ENCODE results near the gene MAP3K10.

MAP3K10 gene

DNA sequence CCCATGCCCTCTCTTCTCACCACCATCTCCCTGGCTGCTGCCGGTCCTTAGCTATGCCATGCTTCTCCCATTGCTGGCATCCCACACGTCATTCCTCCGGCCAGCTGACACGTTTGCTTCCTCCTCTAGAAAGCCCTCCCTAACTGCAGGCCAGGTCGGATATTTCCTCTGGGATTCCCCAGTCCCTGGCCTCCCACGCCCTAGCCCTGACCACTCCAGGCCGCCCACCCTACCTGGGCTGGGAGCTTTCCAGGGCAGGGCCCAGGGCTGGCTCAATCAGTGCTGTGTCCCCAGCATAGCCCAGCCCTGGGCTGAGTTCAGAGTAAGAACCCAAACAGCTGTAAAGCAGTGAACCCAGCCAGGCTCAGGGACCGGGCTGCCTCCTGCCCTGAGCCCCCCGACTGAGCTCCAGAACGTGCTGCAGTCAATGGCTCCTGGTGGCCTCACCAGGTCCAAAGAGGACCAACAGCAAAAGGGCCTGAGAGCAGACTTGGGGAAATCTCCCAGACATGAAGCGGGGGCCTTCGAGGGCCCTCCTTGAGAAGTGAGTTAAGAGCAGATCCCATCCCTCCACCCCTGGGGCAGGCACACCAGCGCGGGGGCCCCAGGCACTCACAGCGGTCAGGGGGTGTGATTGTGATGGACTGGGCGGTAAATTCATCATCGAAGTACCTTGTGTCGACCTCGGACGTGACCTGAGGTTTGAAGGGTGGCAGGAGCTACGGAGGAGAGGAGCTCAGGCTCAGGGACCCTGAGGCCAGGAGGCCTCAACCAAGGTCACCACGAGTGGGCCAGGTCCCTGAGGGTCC, 43.4 kb downstream of the MAP3K10 start:
- no peak overlapping the region for H3K4me3 ChIP-seq (ENCODE audit: low read depth, low read length)
- TF ChIP-seq, protein P1, sequence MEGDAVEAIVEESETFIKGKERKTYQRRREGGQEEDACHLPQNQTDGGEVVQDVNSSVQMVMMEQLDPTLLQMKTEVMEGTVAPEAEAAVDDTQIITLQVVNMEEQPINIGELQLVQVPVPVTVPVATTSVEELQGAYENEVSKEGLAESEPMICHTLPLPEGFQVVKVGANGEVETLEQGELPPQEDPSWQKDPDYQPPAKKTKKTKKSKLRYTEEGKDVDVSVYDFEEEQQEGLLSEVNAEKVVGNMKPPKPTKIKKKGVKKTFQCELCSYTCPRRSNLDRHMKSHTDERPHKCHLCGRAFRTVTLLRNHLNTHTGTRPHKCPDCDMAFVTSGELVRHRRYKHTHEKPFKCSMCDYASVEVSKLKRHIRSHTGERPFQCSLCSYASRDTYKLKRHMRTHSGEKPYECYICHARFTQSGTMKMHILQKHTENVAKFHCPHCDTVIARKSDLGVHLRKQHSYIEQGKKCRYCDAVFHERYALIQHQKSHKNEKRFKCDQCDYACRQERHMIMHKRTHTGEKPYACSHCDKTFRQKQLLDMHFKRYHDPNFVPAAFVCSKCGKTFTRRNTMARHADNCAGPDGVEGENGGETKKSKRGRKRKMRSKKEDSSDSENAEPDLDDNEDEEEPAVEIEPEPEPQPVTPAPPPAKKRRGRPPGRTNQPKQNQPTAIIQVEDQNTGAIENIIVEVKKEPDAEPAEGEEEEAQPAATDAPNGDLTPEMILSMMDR (IDR thresholded peaks at IDR 0.05; ENCODE audit: insufficient read depth, low read depth, low read length, missing control alignments): no peak
- no peak for DNase-seq (ENCODE audit: low read depth)

DNA sequence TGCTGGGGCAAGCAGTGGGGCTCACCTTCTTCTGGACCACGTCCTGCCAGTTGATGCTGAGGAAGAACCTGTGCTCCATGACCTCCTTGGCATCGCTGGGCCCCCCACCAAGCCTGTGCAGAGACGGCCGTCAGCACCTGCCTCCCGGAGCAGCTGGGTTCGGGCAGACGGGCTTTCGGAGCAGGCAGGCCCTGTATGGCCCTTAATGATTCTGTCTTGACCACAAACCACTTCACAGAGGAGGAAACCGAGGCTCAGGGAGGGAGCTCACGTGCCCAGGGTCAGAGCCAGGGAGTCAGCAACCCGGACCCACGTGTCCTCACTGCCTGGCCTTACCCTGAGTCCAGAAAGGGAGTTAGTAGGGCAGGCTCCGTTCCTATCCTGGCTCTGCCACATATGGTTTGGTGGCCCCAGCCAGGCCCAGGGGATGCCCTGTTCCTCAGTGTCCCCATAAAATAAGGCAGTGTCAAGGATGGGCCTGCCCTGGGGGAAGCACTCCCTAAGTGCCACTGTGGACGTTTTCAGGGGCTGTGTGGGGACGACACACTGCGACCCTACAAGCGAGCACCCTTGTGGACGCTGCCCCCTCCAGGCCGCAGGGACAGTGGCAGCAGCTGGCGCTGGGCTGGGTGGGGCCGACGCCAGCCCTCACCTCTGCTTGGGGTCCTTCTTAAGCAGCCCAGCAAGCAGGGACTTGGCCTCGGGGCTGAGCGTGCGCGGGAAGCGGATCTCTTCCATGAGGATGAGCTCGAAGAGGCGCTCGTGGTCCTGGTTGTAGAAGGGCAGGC, 44.2 kb downstream of the MAP3K10 start:
- TF ChIP-seq, protein P1 (IDR thresholded peaks at IDR 0.05; ENCODE audit: insufficient read depth, low read depth, low read length, missing control alignments): peak; percentile 16

DNA sequence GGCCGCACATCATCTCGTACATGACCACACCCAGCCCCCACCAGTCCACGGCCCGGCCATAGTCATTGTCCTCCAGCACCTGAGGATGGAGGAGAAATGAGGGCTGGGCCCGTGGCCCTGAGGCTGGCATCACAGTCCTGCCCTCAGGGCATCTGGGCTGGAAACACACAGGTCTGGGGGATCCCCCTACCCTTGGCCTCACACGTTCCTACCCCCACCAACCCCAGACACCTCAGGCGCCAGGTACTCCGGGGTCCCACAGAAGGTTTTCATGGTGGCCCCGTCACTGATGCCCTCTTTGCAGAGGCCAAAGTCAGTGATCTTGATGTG, 44.8 kb downstream of the MAP3K10 start:
- TF ChIP-seq, protein P1 (IDR thresholded peaks at IDR 0.05; ENCODE audit: insufficient read depth, low read depth, low read length, missing control alignments): no peak
- no peak for DNase-seq (ENCODE audit: low read depth)
- H3K4me3 ChIP-seq (ENCODE audit: low read depth, low read length): no peak overlapping the region

More for the DNA sequence above, 44.2 kb downstream of the MAP3K10 start:
- DNase-seq (ENCODE audit: low read depth): no peak
- no peak overlapping the region for H3K4me3 ChIP-seq (ENCODE audit: low read depth, low read length)

DNA sequence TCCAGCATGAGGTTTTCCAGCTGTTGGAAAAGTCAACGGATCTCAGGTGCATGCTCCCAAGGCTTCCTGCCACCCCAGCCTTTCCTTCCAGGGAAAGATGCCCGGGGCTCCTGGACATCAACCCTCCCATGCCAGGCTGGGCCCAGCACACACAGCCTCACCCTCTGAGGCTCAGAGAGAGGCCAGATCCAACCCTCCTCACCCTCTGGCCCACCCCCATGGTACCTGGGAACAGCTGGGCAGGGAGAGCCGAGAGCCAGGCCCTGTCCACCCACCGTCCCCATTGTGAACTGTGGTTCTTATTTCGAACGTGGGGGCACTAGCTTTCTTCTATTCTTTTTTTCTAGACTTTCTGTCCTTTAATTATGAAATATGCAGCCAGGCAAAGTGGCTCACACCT, 45.1 kb downstream of the MAP3K10 start:
- TF ChIP-seq, protein P1 (IDR thresholded peaks at IDR 0.05; ENCODE audit: insufficient read depth, low read depth, low read length, missing control alignments): no peak
- H3K4me3 ChIP-seq (ENCODE audit: low read depth, low read length): no peak overlapping the region
- DNase-seq (ENCODE audit: low read depth): no peak

DNA sequence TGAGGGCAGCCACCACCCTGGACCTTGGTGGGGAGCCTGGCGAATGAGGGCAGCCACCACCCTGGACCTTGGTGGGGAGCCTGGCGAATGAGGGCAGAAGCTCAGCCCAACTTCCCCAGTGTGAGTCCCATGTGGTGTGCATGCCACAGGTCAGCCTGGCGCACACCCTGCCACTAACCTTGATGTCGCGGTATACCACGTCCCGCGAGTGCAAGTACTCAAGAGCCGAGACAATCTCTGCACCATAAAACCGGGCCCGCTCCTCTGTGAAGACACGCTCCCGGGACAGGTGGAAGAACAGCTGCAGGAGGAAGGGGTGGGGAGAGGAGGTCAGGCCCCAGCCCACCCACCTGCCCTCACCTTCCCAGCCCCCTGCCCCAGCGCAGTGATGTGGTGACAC, 46.6 kb downstream of the MAP3K10 start:
- TF ChIP-seq, protein P1 (IDR thresholded peaks at IDR 0.05; ENCODE audit: insufficient read depth, low read depth, low read length, missing control alignments): no peak
- no peak overlapping the region for H3K4me3 ChIP-seq (ENCODE audit: low read depth, low read length)
- DNase-seq (ENCODE audit: low read depth): no peak

DNA sequence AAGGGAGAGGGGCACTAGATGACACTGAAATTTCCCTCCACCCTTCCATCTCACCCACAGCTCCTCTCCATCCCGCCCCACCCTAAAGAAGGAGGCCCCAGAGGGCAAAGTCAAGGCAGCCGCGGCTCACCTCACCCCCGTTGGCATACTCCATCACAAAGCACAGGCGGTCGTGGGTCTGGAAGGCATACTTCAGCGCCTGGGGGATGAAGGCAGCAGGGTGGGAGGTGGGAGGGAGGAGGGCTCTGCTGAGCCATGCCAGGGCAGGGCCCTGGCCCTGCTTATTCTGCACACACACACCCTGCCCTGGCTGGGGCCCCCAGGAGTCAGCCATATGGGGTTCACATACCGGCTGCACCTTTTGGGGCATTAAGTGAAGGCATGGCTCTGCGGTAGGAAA, 47.5 kb downstream of the MAP3K10 start:
- no peak for DNase-seq (ENCODE audit: low read depth)
- H3K4me3 ChIP-seq (ENCODE audit: low read depth, low read length): no peak overlapping the region
- TF ChIP-seq, protein P1 (IDR thresholded peaks at IDR 0.05; ENCODE audit: insufficient read depth, low read depth, low read length, missing control alignments): no peak

All from GM12865 (cell line).